GM19025 (cell line): ENCODE measurements around the gene BRD1.

Experiments used
- ATAC-seq: cut with Tn5 transposase; IDR thresholded peaks from one replicate; pipeline ENCODE4 v1.9.1; 2021; ENCODE audit warnings: mild to moderate bottlenecking, low read depth, moderate library complexity; ENCODE audit not compliant: unreplicated experiment

Gene BRD1

DNA sequence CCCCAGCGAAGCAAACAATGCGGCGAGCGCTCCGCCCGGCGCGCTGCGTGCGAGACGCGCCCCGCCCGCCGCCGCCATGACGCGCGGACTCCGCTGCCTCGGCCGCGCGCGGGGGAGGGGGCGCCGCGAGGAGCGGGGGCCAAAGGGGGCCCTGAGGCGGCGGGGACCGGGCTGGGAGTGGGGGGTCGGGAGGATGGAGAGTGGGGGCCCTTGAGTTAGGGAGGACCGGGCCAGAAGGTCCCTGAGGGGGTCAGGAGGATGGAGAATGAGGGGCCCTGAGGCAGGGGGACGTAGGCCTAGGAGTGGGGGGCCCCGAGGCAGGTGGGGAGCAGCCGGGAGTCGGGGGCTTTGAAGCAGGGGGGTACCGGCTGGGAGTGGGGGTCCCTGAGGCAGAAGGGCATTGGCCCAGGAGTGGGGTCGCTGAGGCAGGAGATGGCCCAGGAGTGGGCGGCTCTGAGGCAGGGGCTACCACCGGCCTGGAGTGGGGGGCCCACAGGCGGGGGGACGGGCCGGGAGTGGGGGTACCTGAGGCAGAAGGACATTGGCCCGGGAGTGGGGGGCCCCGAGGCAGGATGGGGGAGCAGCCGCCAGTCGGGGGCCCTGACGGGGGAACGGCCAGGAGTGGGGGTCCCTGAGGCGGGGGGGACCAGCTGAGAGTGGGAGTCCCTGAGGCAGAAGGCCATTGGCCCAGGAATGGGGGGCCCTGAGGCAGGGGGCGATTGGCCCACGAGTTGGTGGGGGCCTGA lies at the start of gene BRD1:
TSS of gene BRD1 (minus strand) at position 21 of the 746 bp plus-strand sequence. CDS start 3,556 bp downstream, outside the sequence.
- ATAC-seq: no peak

DNA sequence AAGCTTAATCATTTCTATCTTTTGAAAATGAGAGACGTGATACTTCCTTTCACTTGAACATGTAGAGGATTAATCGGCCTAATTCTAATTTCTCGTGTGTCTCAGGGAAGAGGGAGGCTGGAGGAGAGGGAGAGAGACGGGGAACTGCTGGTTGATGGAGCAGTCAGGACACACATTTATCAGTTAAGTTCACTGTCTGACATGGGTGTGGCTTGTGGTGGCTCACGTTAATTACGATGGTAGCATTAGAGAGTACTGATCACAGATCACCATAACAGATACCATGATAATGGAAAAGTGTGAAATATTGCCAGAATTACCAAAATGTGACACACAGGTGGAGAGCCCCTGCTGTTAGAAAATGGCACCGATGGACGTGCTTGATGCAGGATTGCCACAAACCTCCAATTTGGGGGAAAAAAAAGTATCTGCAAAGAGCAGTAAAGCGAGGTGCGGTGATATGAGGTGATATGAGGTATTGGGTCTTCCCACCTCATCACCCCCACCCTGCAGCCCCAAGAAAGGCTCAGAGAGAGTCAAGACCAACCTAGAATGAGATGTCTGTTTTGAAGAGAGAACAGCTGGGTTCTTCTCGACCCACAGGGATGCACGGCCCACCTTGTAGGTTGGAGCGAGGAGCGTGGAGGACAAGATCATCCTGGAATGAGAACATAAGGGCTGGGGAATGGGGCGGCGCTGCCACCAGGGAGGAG lies 45.7 kb upstream of the BRD1 start:
- no peak for ATAC-seq

DNA sequence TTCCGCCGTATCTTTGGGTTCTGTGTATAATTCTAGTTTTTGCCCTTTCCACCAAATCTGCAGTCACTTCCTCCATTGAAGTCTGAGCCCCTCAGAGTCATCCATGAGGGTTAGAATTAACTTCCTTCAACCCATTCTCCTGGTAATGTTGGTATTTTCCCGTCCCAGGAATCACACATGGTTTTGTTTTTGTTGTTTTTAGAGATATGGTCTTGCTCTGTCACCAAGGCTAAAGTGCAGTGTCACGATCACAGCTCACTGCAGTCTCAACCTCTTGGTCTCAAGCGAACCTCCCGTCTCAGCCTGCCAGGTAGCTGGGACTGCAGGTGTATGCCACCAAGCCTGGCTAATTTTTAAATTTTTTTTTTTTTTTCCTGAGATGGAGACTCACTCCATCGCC lies 44.7 kb upstream of the BRD1 start:
- no peak for ATAC-seq

DNA sequence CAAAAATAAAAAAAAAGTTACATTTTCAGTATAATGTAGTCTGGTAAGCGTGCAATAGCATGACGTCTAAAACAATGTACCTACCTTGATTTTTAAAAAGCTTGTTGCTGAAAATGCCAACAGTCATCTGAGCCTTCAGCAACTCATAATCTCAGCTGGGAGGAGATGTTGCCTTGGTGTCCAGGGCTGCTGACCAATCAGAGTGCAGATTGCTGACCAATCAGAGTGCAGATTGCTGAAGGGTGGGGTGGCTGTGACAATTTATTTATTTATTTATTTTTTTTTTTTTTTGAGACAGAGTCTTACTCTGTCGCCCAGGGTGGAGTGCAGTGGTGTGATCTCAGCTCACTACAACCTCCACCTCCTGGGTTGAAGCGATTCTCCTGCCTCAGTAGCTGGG lies 43.8 kb upstream of the BRD1 start:
- ATAC-seq: no peak

DNA sequence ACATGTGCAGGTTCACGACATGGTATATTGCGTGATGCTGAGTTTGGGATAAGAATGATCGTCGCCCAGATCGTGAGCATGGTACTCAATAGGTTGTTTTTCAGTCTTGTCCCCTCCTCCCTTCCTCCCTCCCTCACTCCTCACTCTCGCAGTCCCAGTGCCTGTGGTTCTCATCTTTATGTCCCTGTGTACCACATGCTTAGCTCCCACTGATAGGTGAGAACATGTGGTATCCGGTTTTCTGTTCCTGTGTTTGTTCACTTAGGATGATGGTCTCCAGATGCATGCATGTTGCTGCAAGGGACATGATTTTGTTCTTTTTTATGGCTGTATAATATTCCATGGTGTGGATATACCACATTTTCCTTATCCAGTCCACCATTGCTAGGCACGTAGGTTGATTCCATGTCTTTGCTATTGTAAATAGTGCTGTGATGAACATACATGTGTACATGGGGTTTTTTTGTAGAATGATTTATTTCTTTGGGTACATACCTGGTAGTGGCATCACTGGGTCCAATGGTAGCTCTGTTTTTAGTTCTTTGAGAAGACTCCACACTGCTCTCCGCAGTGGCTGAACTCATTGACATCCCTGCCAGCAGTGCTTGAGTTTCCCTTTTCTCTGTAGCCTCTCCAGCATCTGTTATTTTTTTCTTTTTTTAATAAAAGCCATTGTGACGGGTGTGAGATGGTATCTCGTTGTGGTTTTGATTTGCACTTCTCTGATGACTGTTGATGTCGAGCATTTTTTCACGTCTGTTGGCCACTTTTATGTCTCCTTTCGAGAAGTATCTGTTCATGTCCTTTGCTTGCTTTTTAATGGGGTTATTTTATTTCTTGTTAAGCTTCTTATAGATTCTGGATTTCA lies 42.4 kb upstream of the BRD1 start:
- no peak for ATAC-seq

DNA sequence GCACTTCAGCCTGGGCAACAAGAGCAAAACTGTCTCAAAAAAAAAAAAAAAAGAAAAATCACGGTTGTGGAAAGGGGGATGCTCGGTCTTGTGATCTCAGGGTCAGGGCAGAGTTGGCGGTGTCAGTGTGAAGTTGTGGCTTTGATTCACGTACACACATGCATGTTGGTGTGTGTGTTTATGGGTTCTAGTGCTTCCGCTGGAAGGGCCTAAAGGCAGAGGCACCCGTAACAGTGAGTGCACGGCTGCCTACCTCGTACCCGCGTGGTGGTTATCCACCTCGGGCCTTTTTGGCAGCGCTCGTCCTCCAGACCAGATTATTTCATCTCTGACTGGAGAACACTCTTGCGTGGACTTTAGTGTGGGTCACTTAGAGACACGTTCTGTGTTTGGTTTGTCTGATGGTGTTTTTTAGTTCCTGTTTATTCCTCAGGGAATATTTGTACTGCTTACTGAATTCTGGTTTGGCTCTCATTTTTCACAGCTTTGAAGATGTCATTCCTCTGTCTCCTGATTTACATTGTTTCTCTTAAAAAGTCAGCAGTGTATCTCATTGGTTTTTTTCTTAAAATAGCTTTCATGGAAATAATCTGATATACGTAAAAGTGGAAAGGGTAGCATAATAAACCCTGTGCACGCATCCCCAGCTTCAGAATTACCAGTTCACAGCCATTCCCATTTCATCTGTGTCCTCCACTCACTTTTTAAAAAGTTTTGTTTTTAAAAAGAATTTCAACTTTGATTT lies 41.6 kb upstream of the BRD1 start:
- ATAC-seq: no peak

DNA sequence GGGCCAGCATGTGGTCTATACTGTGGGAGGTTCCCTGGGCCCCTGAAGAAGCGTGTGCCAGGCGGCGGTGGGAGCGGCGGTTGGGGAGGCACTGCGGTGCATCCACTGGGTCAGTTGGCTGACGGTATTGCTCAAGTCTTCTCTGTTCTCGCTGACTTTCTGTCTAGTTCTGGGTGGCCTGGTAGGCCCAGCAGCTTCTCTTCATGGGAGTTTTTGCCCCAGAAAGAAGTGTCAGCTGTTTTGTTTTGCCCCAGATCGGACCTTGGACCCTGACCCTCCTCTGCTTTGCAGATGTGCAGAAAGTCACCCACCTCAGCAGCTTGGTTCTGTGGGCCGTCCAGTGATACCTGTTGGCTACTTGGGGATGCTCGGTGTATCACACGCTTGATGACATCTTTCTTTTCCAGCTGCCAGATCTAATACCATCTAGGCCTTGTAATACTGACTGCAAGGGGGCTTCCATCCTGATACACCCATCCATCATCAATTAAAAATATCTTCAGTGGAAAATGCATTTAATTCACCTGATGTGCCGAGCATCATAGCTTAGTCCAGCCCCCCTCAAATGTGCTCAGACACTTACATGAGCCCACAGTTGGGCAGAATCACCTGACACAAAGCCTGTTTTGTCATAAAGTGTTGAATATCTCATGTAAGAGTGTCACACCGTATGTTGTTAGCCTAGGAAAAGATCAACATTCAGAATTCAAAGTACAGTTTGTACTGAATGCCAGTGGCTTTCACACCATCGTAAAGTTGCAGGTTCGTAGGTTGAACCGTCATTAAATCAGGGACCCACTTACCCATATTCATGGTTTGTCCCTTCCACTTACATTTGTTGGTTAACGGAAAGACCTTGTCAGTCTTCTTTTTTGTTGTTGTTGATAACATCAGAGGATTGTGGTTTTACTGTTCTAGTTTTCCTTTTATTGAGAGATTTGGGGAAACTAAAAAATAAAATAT lies 39.9 kb upstream of the BRD1 start:
- no peak for ATAC-seq

DNA sequence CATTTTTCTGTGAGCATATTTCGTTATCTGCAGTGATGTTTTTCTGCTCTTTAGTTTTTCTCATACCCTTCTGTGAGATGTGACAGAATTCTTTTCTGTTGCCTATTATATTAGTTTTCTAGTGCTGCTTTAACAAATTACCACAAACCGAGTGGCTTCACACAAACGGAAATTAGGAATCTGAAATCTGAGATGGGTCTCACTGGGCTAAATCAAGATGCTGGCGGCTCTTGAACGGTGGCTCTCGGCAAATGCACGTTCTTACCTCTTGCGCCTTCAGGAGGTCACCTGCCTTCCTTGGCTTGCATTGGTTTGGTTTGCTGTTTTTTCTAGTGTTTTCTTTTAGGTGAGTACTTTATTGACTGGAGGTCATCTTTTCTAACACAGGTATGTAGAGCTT lies 39.0 kb upstream of the BRD1 start:
- ATAC-seq: no peak

DNA sequence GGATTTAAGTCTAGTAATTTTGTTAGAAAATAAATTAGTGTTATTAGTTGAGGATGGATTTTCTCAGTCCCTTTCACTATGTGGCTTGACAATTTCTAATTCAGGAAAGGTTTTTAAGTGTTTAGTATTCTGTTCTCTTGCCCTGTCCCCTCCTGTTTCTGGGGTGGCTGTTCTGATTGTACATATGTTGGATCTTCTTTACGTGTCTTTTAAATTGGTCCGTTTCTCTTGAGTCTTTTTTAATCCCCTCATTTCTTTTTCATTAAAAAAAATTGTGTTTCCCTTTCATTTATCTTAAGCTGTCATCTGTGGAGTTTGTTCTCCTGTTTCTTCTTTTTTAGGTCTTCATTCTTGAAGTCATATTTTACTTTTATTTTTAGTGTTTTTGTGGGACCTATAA lies 38.5 kb upstream of the BRD1 start:
- no peak for ATAC-seq

DNA sequence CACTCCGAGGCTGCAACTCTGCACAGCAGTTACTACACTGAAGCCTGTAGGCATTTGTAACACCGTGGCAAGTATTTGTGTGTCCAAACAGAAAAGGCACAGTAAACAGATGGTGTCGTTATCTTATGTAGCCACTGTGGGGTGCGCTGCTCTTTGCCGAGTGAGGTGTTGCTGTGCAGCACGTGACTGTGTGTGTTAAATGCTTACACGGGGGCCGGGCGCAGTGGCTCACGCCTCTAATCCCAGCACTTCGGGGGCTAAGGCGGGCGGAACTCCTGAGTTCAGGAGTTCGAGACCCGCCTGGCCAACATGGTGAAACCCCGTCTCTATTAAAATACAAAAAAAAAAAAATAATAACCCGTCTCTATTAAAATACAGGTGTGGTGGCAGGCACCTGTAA lies 37.5 kb upstream of the BRD1 start:
- no peak for ATAC-seq

DNA sequence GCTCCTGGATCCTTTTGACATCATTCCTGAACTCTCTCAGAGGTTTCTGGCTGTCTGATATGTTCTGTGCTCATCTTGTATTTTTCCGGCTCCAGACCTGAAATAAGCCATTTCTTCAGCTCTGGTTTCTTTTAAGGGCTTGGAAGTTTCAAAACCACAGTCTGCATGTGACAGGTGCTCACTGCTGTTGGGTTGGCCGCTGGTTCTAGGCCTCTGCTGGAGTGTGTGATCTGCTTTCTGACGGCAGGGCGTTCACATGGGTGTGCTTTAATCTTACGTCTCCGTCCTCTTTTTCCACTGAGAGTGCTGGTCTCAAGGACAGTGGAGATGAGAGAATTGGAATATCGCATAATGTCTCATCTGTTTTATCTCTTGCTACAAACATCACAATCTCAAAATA lies 36.3 kb upstream of the BRD1 start:
- no peak for ATAC-seq

DNA sequence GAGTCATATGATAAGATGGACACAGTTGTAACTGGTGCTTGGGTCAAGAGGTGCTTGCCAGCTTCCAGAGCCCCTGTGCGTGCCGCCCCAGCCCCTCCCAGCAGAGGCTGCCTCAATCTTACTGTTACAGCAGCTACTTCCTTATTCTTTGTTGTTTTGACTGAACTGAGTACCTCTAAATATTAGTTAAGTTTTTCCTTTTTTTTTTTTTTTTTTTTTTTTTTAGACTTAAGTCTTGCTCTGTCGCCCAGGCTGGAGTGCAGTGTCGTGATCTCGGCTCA lies 34.8 kb upstream of the BRD1 start:
- no peak for ATAC-seq

DNA sequence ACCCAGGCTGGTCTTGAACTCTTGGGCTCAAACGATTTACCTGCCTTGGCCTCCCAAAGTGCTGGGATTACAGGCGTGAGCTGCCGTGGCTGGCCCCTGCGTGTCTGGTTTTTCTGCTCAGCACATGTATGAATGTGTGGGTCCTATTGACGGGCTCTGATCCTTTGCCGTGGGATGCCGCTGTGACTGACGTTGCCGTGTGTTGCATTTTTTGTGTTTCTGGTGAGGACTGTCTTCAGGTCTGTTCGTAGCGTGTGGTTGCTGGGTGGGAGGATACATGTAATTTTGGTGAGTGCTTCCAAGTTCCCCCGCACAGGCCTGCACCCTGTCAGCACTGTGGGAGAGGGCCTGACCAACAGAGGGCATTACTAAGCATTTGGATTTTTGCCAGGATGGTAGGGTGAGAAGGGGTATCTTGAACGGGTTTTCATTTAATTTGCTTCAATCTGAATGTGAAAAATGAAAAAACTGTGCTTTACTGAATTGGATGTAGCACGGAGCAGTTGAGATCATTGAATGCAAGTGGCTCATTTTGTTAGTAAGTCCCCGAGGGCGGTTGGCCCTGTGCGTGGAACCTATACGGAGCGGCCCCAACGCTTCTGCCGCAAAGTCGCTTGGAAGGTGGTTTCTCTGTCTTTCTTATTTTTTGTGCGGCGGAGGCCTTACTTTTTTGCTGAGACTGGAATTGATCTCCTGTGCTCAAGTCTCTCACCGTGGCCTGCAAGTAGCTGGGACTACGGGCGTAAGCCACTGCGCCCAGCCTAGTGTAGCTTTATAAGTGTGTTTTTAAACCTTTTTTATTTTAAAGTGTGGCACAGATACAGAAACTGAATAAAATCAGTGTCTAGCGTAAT lies 34.2 kb upstream of the BRD1 start:
- ATAC-seq: no peak

DNA sequence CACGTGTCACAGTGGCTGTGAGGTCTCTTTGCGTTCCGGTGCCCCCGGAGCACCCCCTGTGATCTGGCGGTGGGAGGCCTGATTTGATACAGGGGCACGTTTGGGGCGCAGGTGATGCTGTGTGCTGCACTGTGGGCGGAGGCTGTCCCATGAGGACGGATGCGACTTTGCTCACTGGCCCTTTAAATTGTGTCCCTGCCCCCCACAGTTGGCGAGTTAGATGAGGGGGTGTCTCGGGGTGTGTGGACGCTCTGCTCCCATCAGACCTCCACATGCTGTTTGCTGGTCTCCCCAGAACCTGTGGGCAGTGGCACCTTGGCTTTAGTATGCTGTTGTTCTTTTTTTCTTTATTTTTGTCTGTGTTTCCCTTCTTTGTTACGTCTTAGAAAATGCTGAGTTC lies 31.2 kb upstream of the BRD1 start:
- no peak for ATAC-seq

DNA sequence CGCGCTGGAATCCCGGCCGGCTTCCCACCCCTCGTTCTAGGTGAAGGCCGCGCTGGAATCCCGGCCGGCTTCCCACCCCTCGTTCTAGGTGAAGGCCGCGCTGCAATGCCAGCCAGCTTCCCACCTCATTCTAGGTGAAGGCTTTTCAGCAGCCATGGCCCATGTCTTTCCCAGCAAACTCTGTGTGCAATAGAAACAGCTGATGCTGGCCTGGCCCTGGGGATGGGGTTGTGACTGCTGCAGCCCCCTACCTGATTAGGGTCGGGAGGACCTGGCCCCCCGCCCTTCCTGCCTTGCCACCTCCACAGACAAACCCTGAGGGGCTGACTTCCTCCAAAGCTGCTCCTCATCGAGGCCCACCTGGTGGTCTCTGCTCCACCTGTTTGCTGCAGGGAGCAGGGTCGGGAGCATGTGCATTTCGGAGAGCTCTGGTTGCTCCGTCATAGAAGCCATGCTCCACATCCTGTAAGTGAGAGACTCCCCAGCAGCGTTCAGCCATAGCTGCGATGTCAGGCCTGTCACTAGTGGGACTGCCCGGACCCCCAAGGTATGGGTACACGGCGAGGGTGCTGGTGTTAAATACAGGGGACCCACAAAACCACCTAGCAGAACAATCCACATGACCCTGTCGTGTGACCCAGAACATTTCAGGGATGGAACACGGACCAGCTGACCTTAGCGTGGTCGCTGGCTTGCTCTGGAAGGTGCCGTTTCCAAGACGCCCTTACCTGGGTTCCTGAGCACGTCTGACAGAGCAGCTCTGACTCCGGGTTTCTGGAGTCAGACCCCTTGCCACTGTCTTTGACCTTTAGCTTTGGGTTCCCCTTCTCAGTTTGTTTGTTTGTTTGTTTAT lies 29.3 kb upstream of the BRD1 start:
- ATAC-seq: no peak

DNA sequence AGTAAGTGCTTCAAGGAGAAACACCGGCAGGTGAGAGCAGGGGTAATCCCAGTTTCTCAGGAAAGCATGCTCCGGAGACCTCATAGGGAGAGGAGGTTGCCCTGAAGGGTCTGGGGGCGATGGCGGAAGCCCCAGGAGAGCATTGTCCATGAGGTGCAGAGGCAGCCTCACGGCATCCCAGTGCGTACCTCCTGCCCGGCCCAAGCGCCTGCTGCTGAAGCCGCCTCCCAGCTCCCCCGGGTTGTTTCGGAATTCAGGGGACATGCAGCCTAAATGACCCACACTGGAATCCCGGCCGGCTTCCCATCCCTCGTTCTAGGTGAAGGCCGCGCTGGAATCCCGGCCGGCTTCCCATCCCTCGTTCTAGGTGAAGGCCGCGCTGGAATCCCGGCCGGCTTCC lies 28.7 kb upstream of the BRD1 start:
- ATAC-seq: no peak

DNA sequence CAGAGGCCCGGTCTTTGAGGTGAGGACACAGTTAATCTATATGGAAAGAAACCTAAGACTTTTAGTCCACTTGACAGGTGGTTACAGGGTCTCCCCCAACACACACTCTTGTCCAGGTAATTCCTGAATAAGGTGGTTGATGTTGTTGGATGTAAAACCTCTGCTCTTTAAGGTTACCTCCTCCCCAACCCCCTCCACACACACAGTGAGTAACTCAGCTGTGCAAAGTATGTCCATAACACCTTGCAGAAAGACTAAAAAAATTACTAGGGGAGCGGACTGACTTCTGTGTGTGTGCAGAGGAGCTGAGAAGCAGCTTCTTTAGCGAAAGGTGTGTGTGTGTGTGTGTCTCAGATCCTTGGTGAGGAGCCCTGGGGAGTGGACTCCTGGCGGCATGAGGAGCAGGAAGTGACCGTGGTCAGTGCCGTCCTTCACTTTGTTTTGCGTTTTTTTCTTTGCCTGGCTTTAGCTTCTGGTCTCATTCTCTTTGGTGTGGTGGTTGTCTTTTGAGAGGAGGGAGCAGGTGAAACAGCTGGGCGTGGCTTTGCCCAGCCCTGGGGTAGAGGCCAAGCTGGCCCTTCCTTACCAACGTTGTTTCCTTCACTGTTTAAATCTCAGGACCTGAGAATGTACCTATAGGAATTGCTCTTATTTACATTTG lies 27.7 kb upstream of the BRD1 start:
- no peak for ATAC-seq
